Measurements from ENCODE around the gene NR2F1-AS1.

NR2F1-AS1 gene

GRCh38 chr5:93575461-93576414 lies 5.3 kb downstream of the NR2F1-AS1 start:
- Histone ChIP-seq H3K27me3 (ENCODE audit: control insufficient read depth, insufficient read depth, low read length) (peaks cover 26% of the 10 kb centered on the region), H3K9ac (no peak overlapping the region), H3K9me3 (ENCODE audit: control insufficient read depth, low read length) (no peaks in the 10 kb centered on the region), H3K79me2 (no peaks in the 10 kb centered on the region), H3K4me2 (ENCODE audit: low read length) (no peak overlapping the region), H3K4me3 (ENCODE audit: low read depth, low read length) (no peak overlapping the region), H3K27ac (no peak overlapping the region), H2AFZ (no peak overlapping the region), H3K4me1 (no peaks in the 10 kb centered on the region), H3K36me3 (ENCODE audit: control insufficient read depth, insufficient read depth, low read length) (no peaks in the 10 kb centered on the region)
- no peak for TF ChIP-seq CTCF (IDR thresholded peaks at IDR 0.05)

GRCh38 chr5:93574491-93575305 lies 6.3 kb downstream of the NR2F1-AS1 start:
- Histone ChIP-seq H3K4me2 (ENCODE audit: low read length) (no peak overlapping the region), H3K9me3 (ENCODE audit: control insufficient read depth, low read length) (no peaks in the 10 kb centered on the region), H3K4me3 (ENCODE audit: low read depth, low read length) (no peak overlapping the region), H3K36me3 (ENCODE audit: control insufficient read depth, insufficient read depth, low read length) (no peaks in the 10 kb centered on the region), H3K27ac (no peak overlapping the region), H3K79me2 (no peaks in the 10 kb centered on the region), H3K9ac (no peak overlapping the region), H3K4me1 (no peaks in the 10 kb centered on the region), H2AFZ (no peak overlapping the region), H3K27me3 (ENCODE audit: control insufficient read depth, insufficient read depth, low read length) (peaks cover 22% of the 10 kb centered on the region)
- no peak for TF ChIP-seq CTCF (IDR thresholded peaks at IDR 0.05)

- H3K36me3 ChIP-seq (ENCODE audit: control insufficient read depth, insufficient read depth, low read length): no peaks in the 10 kb centered on the region
- H3K27ac ChIP-seq: no peak overlapping the region
- H3K4me2 ChIP-seq (ENCODE audit: low read length): no peak overlapping the region
- H3K27me3 ChIP-seq (ENCODE audit: control insufficient read depth, insufficient read depth, low read length): peaks cover 13% of the 10 kb centered on the region
- no peaks in the 10 kb centered on the region for H3K9me3 ChIP-seq (ENCODE audit: control insufficient read depth, low read length)
- H3K4me1 ChIP-seq: no peaks in the 10 kb centered on the region
- H3K79me2 ChIP-seq: no peaks in the 10 kb centered on the region
- no peak overlapping the region for H3K9ac ChIP-seq
- no peak overlapping the region for H3K4me3 ChIP-seq (ENCODE audit: low read depth, low read length)
- H2AFZ ChIP-seq: no peak overlapping the region
- TF ChIP-seq CTCF (IDR thresholded peaks at IDR 0.05): no peak
These were observed 7.4 kb downstream of the NR2F1-AS1 start for GRCh38 chr5:93573354-93574351.

- Histone ChIP-seq H2AFZ (no peak overlapping the region), H3K27ac (no peak overlapping the region), H3K4me3 (ENCODE audit: low read depth, low read length) (no peak overlapping the region), H3K36me3 (ENCODE audit: control insufficient read depth, insufficient read depth, low read length) (no peaks in the 10 kb centered on the region), H3K27me3 (ENCODE audit: control insufficient read depth, insufficient read depth, low read length) (peaks cover 13% of the 10 kb centered on the region), H3K9me3 (ENCODE audit: control insufficient read depth, low read length) (no peaks in the 10 kb centered on the region), H3K79me2 (no peaks in the 10 kb centered on the region), H3K4me2 (ENCODE audit: low read length) (no peak overlapping the region), H3K4me1 (no peaks in the 10 kb centered on the region), H3K9ac (no peak overlapping the region)
- no peak for TF ChIP-seq CTCF (IDR thresholded peaks at IDR 0.05)
These were observed 8.2 kb downstream of the NR2F1-AS1 start for GRCh38 chr5:93572608-93573353.
